HepG2 (cell line): Measurements from ENCODE around the gene FITM2. TPM values are rescaled to one million over a fixed set of nuclear protein-coding genes. Genes with fewer than 3 reads are reported as not detected.

Source experiments
- BCL6 ChIP-seq: IDR thresholded peaks from 2 replicates; pipeline ENCODE4 v1.6.1; 2016; ENCODE audit warnings: missing genetic modification reagents, missing compliant biosample characterization
- DR1 ChIP-seq: sonication (generic); formaldehyde crosslinking; IDR thresholded peaks from 2 replicates; pipeline ENCODE4 v1.8.0; 2021; ENCODE audit warnings: mild to moderate bottlenecking, missing genetic modification reagents, inconsistent platforms
- ELF3 ChIP-seq: IDR thresholded peaks from 2 replicates; pipeline ENCODE4 v1.6.1; 2016; ENCODE audit warnings: missing genetic modification reagents, missing compliant biosample characterization
- KLF9 ChIP-seq: IDR thresholded peaks from 2 replicates; pipeline ENCODE4 v1.6.1; 2016; ENCODE audit warnings: low read depth
- MATR3 ChIP-seq: sonication (generic); formaldehyde crosslinking; IDR thresholded peaks from 2 replicates; pipeline ENCODE4 v1.4.0; 2020; ENCODE audit warnings: missing genetic modification reagents
- TEAD3 ChIP-seq: optimal IDR thresholded peaks from 2 replicates; pipeline ENCODE3; 2016; ENCODE audit warnings: borderline replicate concordance
- TGIF2 ChIP-seq: IDR thresholded peaks from 2 replicates; pipeline ENCODE4 v1.6.1; 2016; ENCODE audit warnings: control low read depth, missing compliant biosample characterization
- ZBTB20 ChIP-seq: sonication (generic); formaldehyde crosslinking; IDR thresholded peaks from 2 replicates; pipeline ENCODE4 v1.8.1; 2023; ENCODE audit warnings: missing genetic modification reagents, low read depth, mild to moderate bottlenecking, borderline replicate concordance
- ZNF703 ChIP-seq: sonication (generic); formaldehyde crosslinking; IDR thresholded peaks from 2 replicates; pipeline ENCODE4 v1.5.1; 2020; ENCODE audit warnings: missing genetic modification reagents, mild to moderate bottlenecking, moderate library complexity, borderline replicate concordance
- polyA plus RNA-seq, 8 experiments: library from polyadenylated mRNA; depleted of rRNA in 3 of 8; stranded (reverse) in 7 of 8; unstranded in 1 of 8; fragments of >200 nt; fragmentation: Illumina TruSeq in 4 of 8; extraction: Trizol in 4 of 8; gene quantifications; 2 replicates each; pipeline versions ENCODE4 v1.2.1 to v1.2.3, GENCODE V29; 2011 to 2016; ENCODE audit warnings: low read depth in 4 of 8, missing spikeins in 1 of 8, mixed read lengths in 1 of 8; ENCODE audit not compliant: insufficient read depth in 1 of 8
- total RNA-seq, 5 experiments: library from RNA; depleted of rRNA; stranded (reverse); fragments of >200 nt; fragmentation: Illumina TruSeq; extraction: Trizol; gene quantifications; 2 replicates each; pipeline ENCODE4 v1.2.3, GENCODE V29; 2016; ENCODE audit warnings: low read depth in 1 of 5
- TF ChIP-seq, protein P1 (sequence below), 2 experiments: fragments of 450-650 bp in 1 of 2; sonication (generic) in 1 of 2; formaldehyde crosslinking; IDR thresholded peaks; 2 replicates each; pipeline versions ENCODE4 v1.5.0 to v1.8.0; 2020 to 2022; ENCODE audit warnings: mild to moderate bottlenecking in 1 of 2, missing genetic modification reagents in 1 of 2
- TF ChIP-seq, protein P2 (sequence below): sonication (generic); formaldehyde crosslinking; conservative IDR thresholded peaks from 2 replicates; pipeline ENCODE4 v1.8.0; 2022; ENCODE audit warnings: missing genetic modification reagents
- TF ChIP-seq, protein P3 (sequence below): sonication (generic); formaldehyde crosslinking; IDR thresholded peaks from 2 replicates; pipeline ENCODE4 v1.8.0; 2022; ENCODE audit warnings: missing genetic modification reagents, low read depth, mild to moderate bottlenecking, borderline replicate concordance
- TF ChIP-seq, protein P4 (sequence below): sonication (generic); formaldehyde crosslinking; IDR thresholded peaks from 2 replicates; pipeline ENCODE4 v1.4.0; 2020; ENCODE audit warnings: missing genetic modification reagents, borderline replicate concordance

FITM2 gene
- total and polyA plus RNA-seq, 2 of the 13 experiments (the other 11 are each of a cell fraction or from before 2014, with no cell fraction given) = 9.6 to 24.5 TPM

DNA sequence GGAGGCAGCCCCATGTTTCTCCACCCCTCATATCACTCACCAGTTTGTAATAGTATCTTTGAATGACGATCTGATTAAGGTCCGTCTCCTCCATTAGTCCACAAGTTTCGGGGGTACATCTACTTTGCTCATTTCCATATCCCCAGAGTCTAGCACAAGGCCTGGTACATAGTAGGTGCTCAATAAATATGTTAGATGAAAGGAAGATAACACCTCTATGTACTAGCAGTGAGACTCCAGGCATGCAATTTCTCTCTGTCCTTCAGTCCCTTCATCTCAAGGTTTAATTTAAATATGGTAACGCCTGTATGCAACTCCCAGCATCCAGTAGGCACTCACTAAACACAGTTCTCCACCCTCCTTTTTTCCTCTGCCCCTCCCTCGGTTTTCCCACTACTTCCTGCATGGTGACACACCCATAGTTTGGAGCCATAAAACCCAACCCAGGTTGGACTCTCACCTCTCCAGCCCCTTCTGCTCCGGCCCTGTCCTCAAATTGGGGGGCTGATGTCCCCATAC, 44.0 kb upstream of the FITM2 start (continued):
- no peak for TF ChIP-seq TGIF2 (CRISPR knock-in tag)
- peak; percentile 19 for TF ChIP-seq TEAD3
- TF ChIP-seq, protein P1, sequence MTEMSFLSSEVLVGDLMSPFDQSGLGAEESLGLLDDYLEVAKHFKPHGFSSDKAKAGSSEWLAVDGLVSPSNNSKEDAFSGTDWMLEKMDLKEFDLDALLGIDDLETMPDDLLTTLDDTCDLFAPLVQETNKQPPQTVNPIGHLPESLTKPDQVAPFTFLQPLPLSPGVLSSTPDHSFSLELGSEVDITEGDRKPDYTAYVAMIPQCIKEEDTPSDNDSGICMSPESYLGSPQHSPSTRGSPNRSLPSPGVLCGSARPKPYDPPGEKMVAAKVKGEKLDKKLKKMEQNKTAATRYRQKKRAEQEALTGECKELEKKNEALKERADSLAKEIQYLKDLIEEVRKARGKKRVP (CRISPR knock-in tag; IDR thresholded peaks at IDR 0.05) = no peak
- 0 out of 2 replicates have a peak, but pooled peaks have one; percentile 10 for TF ChIP-seq DR1 (CRISPR knock-in tag)
- TF ChIP-seq BCL6 (CRISPR knock-in tag) = no peak
- no peak for TF ChIP-seq MATR3 (CRISPR knock-in tag)
- TF ChIP-seq, protein P2, sequence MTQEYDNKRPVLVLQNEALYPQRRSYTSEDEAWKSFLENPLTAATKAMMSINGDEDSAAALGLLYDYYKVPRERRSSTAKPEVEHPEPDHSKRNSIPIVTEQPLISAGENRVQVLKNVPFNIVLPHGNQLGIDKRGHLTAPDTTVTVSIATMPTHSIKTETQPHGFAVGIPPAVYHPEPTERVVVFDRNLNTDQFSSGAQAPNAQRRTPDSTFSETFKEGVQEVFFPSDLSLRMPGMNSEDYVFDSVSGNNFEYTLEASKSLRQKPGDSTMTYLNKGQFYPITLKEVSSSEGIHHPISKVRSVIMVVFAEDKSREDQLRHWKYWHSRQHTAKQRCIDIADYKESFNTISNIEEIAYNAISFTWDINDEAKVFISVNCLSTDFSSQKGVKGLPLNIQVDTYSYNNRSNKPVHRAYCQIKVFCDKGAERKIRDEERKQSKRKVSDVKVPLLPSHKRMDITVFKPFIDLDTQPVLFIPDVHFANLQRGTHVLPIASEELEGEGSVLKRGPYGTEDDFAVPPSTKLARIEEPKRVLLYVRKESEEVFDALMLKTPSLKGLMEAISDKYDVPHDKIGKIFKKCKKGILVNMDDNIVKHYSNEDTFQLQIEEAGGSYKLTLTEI (CRISPR knock-in tag) = no peak
- peak; percentile 76; the same call in 1 of the 2 replicates for TF ChIP-seq ELF3 (CRISPR knock-in tag)
- TF ChIP-seq, protein P3, sequence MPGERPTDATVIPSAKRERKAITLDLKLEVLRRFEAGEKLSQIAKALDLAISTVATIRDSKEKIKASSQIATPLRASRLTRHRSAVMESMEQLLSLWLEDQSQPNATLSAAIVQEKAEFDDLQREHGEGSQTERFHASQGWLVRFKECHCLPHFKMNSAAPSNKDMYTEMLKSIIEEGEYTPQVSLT = no peak; the same call in 1 of the 2 replicates
- TF ChIP-seq, protein P4, sequence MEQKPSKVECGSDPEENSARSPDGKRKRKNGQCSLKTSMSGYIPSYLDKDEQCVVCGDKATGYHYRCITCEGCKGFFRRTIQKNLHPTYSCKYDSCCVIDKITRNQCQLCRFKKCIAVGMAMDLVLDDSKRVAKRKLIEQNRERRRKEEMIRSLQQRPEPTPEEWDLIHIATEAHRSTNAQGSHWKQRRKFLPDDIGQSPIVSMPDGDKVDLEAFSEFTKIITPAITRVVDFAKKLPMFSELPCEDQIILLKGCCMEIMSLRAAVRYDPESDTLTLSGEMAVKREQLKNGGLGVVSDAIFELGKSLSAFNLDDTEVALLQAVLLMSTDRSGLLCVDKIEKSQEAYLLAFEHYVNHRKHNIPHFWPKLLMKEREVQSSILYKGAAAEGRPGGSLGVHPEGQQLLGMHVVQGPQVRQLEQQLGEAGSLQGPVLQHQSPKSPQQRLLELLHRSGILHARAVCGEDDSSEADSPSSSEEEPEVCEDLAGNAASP (CRISPR knock-in tag) = no peak
- TF ChIP-seq ZNF703 (CRISPR knock-in tag) = 0 out of 2 replicates have a peak, but pooled peaks have one; percentile 30
- TF ChIP-seq ZBTB20 (CRISPR knock-in tag) = no peak
- TF ChIP-seq KLF9 (CRISPR knock-in tag) = no peak
- TF ChIP-seq, all 625 proteins: peak for 42
